Keratinocyte (primary cell): ENCODE data around the gene TSPYL1. TPM values are rescaled to one million over a fixed set of nuclear protein-coding genes. Genes with fewer than 3 reads are reported as not detected.

Experiments
- DNase-seq: peaks from one replicate; pipeline ENCODE4 v3.0.0-alpha.2; 2011; ENCODE audit warnings: low read depth, missing footprints, low spot score
- FAIRE-seq: peaks from 2 replicates; lab custom pipeline; 2011; peaks lifted over from hg19 to GRCh38; lab: Jason Lieb, UNC
- H2AFZ ChIP-seq: 2 replicates; pipeline ENCODE4 v1.6.0; 2012; ENCODE audit warnings: low read length, control low read depth, inconsistent platforms; ENCODE audit not compliant: control insufficient read depth
- H3K27ac ChIP-seq: 2 replicates; pipeline ENCODE4 v1.5.1; 2011; ENCODE audit warnings: low read length; ENCODE audit not compliant: control insufficient read depth, insufficient read depth
- H3K27me3 ChIP-seq: 3 replicates; pipeline ENCODE4 v1.6.0; 2011; ENCODE audit warnings: low read length; ENCODE audit not compliant: control insufficient read depth, insufficient read depth; ENCODE audit errors: extremely low read depth
- H3K36me3 ChIP-seq, 2 experiments: 2 replicates in 1 of 2; 3 replicates in 1 of 2; pipeline ENCODE4 v1.5.1; 2011; ENCODE audit warnings: low read length in 2 of 2, mild to moderate bottlenecking in 1 of 2; ENCODE audit not compliant: control insufficient read depth in 2 of 2, insufficient read depth in 2 of 2; ENCODE audit errors: extremely low read depth in 1 of 2
- H3K4me1 ChIP-seq: 3 replicates; pipeline ENCODE4 v1.5.1; 2011; ENCODE audit warnings: low read length; ENCODE audit not compliant: control insufficient read depth, insufficient read depth; ENCODE audit errors: extremely low read depth
- H3K4me2 ChIP-seq: 3 replicates; pipeline ENCODE4 v1.6.0; 2011; ENCODE audit warnings: low read depth, low read length; ENCODE audit not compliant: control insufficient read depth, insufficient read depth; ENCODE audit errors: extremely low read depth
- H3K4me3 ChIP-seq, 3 experiments: fragments of 200-600 bp in 1 of 3; sonication (generic) in 1 of 3; 2 replicates in 2 of 3; 3 replicates in 1 of 3; pipeline ENCODE4 v1.5.1; 2011 to 2016; ENCODE audit warnings: low read length in 3 of 3, mild to moderate bottlenecking in 3 of 3, control low read depth in 2 of 3, inconsistent platforms in 1 of 3, low read depth in 1 of 3, mixed read lengths in 1 of 3, mixed run types in 1 of 3, moderate library complexity in 1 of 3; ENCODE audit not compliant: control insufficient read depth in 2 of 3, insufficient read depth in 2 of 3; ENCODE audit errors: extremely low read depth in 1 of 3
- H3K79me2 ChIP-seq: 2 replicates; pipeline ENCODE4 v1.6.0; 2012; ENCODE audit warnings: low read length; ENCODE audit not compliant: control insufficient read depth, insufficient read depth
- H3K9ac ChIP-seq: 3 replicates; pipeline ENCODE4 v1.6.0; 2011; ENCODE audit warnings: low read length; ENCODE audit not compliant: control insufficient read depth, insufficient read depth; ENCODE audit errors: extremely low read depth
- H3K9me1 ChIP-seq: 3 replicates; pipeline ENCODE4 v1.6.0; 2011; ENCODE audit warnings: low read length; ENCODE audit not compliant: control insufficient read depth, insufficient read depth; ENCODE audit errors: extremely low read depth
- H3K9me3 ChIP-seq: 2 replicates; pipeline ENCODE4 v1.5.1; 2012; ENCODE audit warnings: low read depth, low read length; ENCODE audit not compliant: control insufficient read depth
- H4K20me1 ChIP-seq: 3 replicates; pipeline ENCODE4 v1.6.0; 2011; ENCODE audit warnings: low read length; ENCODE audit not compliant: control insufficient read depth, insufficient read depth; ENCODE audit errors: extremely low read depth
- CTCF ChIP-seq, 3 experiments: IDR thresholded peaks in 1 of 3; conservative IDR thresholded peaks in 1 of 3; optimal IDR thresholded peaks in 1 of 3; 2 replicates in 2 of 3; 3 replicates in 1 of 3; pipeline versions ENCODE3 to v1.5.1; 2011; ENCODE audit warnings: low read length in 3 of 3, mild to moderate bottlenecking in 3 of 3, moderate library complexity in 2 of 3, control low read depth in 1 of 3, inconsistent platforms in 1 of 3; ENCODE audit not compliant: insufficient read depth in 2 of 3; ENCODE audit errors: extremely low read depth in 1 of 3
- EZH2 ChIP-seq: IDR thresholded peaks from one replicate; pipeline ENCODE4 v1.6.1; 2012; ENCODE audit warnings: inconsistent platforms, mild to moderate bottlenecking, low read length, moderate library complexity
- dilution Hi-C: fragments of 300-500 bp; cut with MboI; formaldehyde crosslinking; loops from one replicate; pipeline ENCODE4 v1.7.0; 2020; ENCODE audit warnings: low sequenced_read_pairs; ENCODE audit not compliant: extremely low pct_ligation_motif_present
- polyA plus RNA-seq, 5 experiments: library from polyadenylated mRNA; depleted of rRNA in 3 of 5; stranded (reverse) in 3 of 5; stranded (forward) in 1 of 5; unstranded in 1 of 5; fragments of >200 nt; gene quantifications; 1 replicate in 1 of 5; 2 replicates in 3 of 5; 3 replicates in 1 of 5; pipeline versions ENCODE4 v1.2.1 to v1.2.3, GENCODE V29; 2011 to 2012; ENCODE audit warnings: missing spikeins in 2 of 5, low read depth in 1 of 5, low replicate concordance in 1 of 5

TSPYL1 gene
- polyA plus RNA-seq, 1 donor (not counting 4 experiments of a cell fraction or from before 2014, with no cell fraction given), result 75.6 TPM

- DNase-seq (no peak), FAIRE-seq (no peak)
- H3K9me3 ChIP-seq, result no peaks in the 10 kb centered on the region
- H3K9ac ChIP-seq, result no peak overlapping the region
- dilution Hi-C loops, result no loop called here
- H3K4me3 ChIP-seq, result no peak overlapping the region
- peaks cover 4% of the 10 kb centered on the region for H3K4me1 ChIP-seq
- no peak overlapping the region for H2AFZ ChIP-seq
- H3K9me1 ChIP-seq, result no peaks in the 10 kb centered on the region
- H3K79me2 ChIP-seq, result no peaks in the 10 kb centered on the region
- TF ChIP-seq CTCF (optimal IDR thresholded peaks at IDR 0.05 in 1 of 3, IDR thresholded peaks at IDR 0.05 in 1 of 3, conservative IDR thresholded peaks at IDR 0.05 in 1 of 3; ENCODE audit: extremely low read depth in 1 of 3, insufficient read depth in 2 of 3, low read length in 3 of 3), result no peak
- TF ChIP-seq EZH2, result no peak
- no peaks in the 10 kb centered on the region for H4K20me1 ChIP-seq
- H3K27ac ChIP-seq, result no peak overlapping the region
- H3K4me2 ChIP-seq, result no peak overlapping the region
- H3K36me3 ChIP-seq, result no peaks in the 10 kb centered on the region
- no peaks in the 10 kb centered on the region for H3K27me3 ChIP-seq
Observed at GRCh38 chr6:116290799-116291198, 11.1 kb upstream of the TSPYL1 start.

GRCh38 chr6:116289876-116290275 is 10.1 kb upstream of the TSPYL1 start:
- Histone ChIP-seq H3K36me3 (no peaks in the 10 kb centered on the region), H3K9me3 (no peaks in the 10 kb centered on the region), H3K4me3 (no peak overlapping the region), H4K20me1 (no peaks in the 10 kb centered on the region), H2AFZ (no peak overlapping the region), H3K27ac (no peak overlapping the region), H3K4me1 (peaks cover 4% of the 10 kb centered on the region), H3K4me2 (no peak overlapping the region), H3K9ac (no peak overlapping the region), H3K27me3 (no peaks in the 10 kb centered on the region), H3K9me1 (no peaks in the 10 kb centered on the region), H3K79me2 (no peaks in the 10 kb centered on the region)
- no peak for TF ChIP-seq CTCF (optimal IDR thresholded peaks at IDR 0.05 in 1 of 3, IDR thresholded peaks at IDR 0.05 in 1 of 3, conservative IDR thresholded peaks at IDR 0.05 in 1 of 3; ENCODE audit: extremely low read depth in 1 of 3, insufficient read depth in 2 of 3, low read length in 3 of 3)
- no peak for TF ChIP-seq EZH2
- FAIRE-seq (no peak), DNase-seq (no peak)
- dilution Hi-C loops, result no loop called here
